NCI-H82 treated with DMSO at 0.1 percent for 48 hours (cell line): ENCODE data around the gene SLC6A20.

Experiments used
- DNase-seq: peaks from one replicate; lab custom pipeline; 2025; ENCODE audit not compliant: unreplicated experiment; lab: John Stamatoyannopoulos, UW

The SLC6A20 gene

DNA sequence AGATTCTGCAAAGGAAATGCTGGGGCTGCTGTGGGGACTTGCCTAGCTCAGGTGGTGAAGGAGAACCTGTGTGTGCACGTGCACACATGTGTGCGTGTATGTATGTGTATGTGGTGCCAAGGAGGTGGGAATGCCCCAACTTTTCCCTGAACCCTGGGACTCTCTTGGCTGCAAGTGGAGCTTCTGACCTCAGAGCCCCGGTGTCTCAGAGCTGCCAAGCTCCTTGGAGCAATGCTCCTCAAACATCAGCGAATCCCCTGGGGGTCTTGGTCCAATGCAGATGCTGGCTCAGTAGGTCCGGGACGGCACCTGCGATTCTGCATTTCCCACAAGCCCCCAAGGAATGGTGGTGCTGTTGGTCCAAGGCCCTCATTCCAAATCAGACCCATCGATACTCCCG lies 5.8 kb upstream of the SLC6A20 start:
- no peak for DNase-seq

DNA sequence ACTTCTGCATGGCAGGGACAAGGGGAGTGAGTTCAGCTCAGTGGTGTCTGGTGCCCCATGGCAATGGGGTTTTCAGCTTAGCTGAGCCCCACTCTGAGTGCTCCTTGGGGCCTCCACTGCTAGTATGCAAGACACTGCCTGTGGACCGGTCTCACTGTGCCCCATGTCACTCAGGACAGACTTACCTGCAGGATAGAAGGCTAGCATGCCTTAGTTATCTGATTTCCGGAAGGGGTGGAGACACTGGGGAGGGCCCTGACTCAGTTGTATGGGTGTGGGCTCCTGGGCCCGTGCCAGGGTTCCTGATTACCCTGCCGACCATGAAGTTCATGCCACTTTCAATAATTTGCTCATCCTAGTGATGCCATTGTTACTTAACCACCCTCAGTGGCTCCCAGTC lies 4.3 kb upstream of the SLC6A20 start:
- DNase-seq: no peak

GRCh38 chr3:45799586-45799985 lies 3.2 kb upstream of the SLC6A20 start:
- no peak for DNase-seq

GRCh38 chr3:45798034-45798433 lies 1.7 kb upstream of the SLC6A20 start:
- no peak for DNase-seq

DNA sequence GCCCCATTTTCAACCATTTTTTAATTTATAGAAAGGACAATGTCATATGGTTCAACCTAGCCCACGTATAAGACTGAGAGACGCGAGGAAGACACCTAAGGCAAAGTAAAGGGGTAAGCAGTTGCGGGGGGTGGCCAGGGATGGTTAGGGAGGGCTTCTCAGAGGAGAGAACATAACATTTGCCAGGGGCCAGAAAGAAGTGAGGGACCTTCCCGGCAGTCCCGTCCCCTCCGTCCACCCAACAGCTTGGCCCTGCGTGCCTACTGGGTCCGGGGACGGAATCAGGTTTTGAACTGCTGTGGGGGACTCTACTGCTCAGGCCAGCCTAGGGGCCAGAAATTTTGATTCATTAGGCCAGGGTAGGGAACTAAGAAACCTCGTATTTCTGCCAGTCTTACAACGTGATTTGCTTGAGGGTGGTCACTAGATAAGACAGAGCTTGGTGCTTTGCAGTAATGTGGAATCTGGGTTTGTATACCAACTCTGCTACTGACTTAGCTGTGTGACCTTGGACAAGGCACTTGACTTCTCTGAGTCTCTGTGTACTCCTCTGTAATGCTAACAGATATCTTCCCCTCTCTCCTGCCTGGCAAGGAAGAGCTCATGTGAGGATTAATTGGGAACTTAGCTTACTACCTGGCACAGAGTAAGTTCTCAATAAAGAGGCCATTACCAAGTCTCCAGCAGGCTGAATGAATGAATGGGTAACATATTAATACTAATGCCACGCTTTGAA lies 734 bp upstream of the SLC6A20 start:
- DNase-seq: no peak

DNA sequence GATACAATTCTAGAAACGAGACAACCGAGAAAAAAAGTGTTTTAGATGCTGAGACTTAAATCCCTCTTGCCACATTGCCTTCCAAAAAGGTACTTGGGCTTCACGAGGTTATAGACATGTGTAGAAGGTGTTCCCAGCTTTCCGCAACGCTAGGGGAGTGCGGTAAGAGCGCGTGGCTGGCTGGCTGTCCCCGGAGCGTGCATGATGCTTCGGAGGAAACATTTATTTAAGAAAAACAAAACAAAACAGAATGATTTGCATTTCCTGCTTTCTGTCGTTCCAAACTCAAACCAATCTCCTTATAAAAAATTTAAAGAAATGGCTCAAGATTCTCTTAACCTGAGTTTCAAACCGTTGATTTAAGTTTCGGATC lies 841 bp downstream of the SLC6A20 start:
- no peak for DNase-seq

GRCh38 chr3:45794660-45795059 lies 1.7 kb downstream of the SLC6A20 start:
- DNase-seq: no peak

DNA sequence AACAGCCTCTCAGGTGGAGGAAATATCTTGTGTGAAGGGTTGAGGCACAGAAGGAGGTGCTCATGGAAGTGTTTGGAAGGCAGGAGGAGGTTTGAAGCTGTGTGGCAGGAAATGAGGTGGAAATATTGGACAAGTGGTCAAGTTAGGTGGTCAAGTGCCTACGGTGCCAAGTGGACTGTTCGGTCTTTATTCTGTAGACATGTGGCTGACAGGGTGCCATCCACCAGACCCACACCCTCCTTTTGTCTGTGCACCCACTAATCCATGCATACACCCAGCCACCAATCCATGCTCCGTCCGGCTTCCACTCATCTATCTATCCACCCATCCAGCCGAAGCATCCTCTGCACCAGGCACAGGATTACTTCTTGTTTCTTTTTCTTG lies 2.2 kb downstream of the SLC6A20 start:
- DNase-seq: no peak

DNA sequence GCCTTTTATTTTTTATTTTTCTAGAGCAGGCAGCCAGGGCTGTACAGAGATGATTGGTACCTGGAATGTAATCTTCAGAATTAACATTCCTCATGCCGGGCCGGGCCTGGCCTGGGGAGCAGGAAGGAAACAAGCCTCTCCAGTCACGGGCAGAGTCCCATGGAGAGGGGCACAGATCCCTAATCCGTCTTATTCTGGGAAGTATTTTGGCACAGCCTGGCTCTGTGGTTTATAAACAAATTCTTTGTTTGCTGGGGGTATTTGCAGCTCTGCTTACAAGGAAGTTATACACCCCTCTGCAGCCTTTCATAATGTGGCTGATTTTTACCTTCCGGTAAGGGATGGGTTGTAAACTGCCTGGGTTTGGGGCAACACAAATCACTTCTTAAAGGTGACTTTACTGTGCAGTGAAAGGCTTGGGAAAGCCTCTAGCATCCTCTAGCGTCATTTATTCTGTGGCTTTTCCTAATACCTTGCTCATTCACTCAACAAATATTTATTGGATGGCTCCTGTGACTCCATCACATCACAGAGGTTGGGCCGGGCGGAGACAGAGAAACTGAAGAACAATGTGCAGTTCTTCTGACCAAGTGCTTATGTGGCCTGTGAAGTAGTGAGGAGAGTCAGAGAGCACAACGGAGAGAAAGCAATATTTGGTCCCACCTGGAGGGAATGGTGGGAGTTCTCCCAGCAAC lies 2.7 kb downstream of the SLC6A20 start:
- no peak for DNase-seq

- DNase-seq: no peak
These were observed 3.7 kb downstream of the SLC6A20 start for GRCh38 chr3:45792516-45793172.

DNA sequence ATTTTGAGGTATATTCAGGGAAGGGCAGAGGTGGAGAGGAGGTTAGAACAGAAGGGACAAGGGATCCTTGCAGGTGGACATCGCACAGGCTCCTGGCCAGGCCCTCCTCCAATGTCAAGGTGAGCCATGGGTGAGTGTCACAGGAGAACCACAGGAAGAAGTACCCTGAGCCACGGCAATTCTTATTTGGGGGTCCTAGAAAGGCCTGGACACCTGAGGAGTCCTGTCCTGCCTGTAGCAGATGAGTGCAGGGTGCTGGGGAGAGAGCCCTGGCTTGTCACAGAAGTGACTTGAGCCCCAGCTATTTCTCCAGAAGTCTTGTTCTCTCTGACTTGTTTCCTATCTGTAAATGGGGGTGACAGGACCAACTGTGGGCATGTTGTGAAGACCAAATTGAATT lies 4.3 kb downstream of the SLC6A20 start:
- DNase-seq: no peak

DNA sequence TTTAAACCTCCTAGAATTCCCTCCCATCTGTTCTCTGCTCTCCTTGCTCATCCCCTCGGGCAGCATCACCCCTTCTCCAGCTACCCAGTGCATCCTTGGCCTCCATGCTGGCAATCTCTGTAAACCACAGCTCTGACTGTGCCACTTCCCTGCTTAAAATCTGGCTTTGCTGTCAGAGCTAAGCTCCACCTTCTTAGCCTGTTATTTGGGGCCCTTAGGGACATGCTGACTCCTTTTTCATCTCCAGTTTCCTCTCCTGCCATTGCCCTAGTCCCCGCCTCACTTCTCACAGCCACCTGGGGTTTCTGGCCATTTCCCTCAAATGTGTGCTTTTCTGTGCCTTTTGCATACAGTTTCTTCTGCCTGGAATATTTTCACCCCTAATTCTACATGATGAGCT lies 5.7 kb downstream of the SLC6A20 start:
- no peak for DNase-seq

DNA sequence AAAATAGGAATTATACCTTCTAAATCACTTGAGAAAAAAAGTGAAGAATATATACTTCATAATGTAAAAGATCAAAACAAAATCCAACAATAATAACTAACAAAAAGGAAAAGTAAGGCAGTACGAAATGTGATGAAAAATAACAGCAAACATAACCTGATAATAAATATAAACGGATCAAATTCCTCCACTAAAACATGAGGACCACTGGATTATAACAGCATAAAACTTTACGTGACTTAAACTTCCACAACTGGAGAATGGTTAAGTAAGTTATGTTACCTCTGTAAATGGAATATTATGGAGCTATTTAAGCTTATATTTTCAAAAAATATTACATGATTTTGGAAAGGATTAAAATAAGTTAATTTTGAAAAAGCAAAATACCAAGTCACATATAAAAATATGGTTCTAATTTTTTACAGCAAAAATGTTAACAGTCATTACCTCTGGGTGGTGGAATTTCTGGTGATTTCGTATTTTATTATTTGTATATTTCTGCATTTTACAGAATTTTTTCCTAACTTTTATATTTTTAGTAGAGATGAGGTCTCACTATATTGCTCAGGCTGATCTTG lies 7.0 kb downstream of the SLC6A20 start:
- no peak for DNase-seq

- DNase-seq: no peak
These were observed 8.8 kb downstream of the SLC6A20 start for GRCh38 chr3:45787551-45787950.

- no peak for DNase-seq
These were observed 9.4 kb downstream of the SLC6A20 start for GRCh38 chr3:45786801-45787495.

GRCh38 chr3:45785605-45786150 lies 10.7 kb downstream of the SLC6A20 start:
- DNase-seq: no peak

GRCh38 chr3:45783667-45784066 lies 12.7 kb downstream of the SLC6A20 start:
- DNase-seq: no peak

DNA sequence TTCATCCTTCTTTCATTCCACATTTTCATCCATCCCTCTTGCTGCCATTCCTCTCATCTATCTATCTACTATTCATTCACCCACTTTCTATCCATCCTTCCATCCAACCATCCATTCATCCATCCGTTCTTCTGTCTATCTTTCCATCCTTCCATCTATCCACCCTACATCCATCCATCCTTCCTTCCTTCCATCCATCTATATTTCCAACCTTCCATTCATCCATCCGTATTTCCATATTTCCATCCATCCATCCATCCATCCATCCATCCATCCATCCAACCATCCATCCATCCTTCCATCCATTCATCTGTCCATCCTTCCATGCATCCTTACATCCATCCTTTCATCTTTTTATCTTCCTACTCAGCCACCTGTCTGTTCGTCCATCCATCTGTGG lies 14.0 kb downstream of the SLC6A20 start:
- DNase-seq: no peak

DNA sequence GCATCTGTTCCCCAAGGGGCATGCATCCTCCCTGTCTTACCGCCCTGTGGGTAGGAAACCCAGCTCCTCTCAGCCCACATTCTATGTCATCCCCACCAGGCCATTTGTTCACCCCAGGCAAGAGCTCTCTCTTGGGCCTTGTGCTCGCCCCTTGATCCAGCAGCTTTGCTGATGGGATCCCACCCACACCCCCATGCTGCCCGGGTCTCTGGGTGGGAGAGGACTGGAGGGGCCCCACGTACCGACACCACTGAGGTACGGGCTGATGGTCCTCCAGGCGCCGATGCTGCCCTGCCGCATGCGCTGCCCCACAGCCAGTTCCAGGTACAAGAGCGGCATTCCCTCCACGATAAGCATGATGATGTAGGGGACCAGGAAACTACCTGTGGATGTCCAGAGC lies 14.5 kb downstream of the SLC6A20 start:
- no peak for DNase-seq

DNA sequence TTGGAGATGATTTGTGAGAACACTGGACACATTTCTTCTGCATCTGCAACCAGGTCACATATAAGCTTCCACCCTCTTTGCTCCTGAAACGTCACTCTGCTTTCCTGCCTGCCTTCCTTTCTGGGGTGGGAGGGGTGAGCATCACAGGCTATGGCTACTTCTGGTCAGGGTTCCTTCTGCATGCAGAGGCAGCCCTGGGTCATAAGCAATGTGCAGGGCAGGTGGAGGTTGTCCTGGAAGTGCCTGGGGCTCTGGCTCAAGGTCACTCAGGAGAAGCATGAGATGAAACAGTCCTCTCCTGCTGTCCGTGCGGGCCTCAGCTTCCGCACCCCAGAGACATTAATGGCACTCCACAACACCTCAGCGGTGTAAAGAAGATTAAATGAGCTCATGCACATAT lies 15.1 kb downstream of the SLC6A20 start:
- no peak for DNase-seq
